Measurements from ENCODE around the gene ITGA2. TPM values are rescaled to one million over a fixed set of nuclear protein-coding genes. Genes with fewer than 3 reads are reported as not detected.

Gene ITGA2
- total RNA-seq, 4 donors from 2014 or later, result 1.5 to 10.1 (median 8.7) TPM

GRCh38 chr5:53087171-53087570 lies 98.0 kb downstream of the ITGA2 start:
- Histone ChIP-seq H3K36me3 (no peaks in the 10 kb centered on the region), H3K9me3 (no peaks in the 10 kb centered on the region), H3K4me1 (no peaks in the 10 kb centered on the region), H3K4me3 (no peak overlapping the region), H3K27ac (no peak overlapping the region), H3K27me3 (no peaks in the 10 kb centered on the region)
- 90 to 100% methylated on average over 1 of the region's 1 CpG for WGBS, 2 donors (ENCODE audit: low coverage in 1 of 2)
- intact Hi-C loops (cut with DNase I; ENCODE audit: low total_unique reads) (loop anchor here (5.0 kb wide), 1 partner anchor 130 kb away; no protein-coding TSS in a partner anchor), in situ Hi-C loops (cut with MboI; ENCODE audit: low pct_ligation_motif_present in 1 of 4, low pct_unique_long_range_greater_than_20kb in 1 of 4, low sequenced_read_pairs in 3 of 4) (loop anchor here in 1 of 4 donors (25.0 kb wide), 1 partner anchor 300 kb away; the partner anchor contains the start of genes ITGA1 and PELO)
- DNase-seq, result no peak
- no peak for TF ChIP-seq EP300 (IDR thresholded peaks at IDR 0.05; ENCODE audit: low read depth)
- no peak for TF ChIP-seq POLR2A (IDR thresholded peaks at IDR 0.05)
- TF ChIP-seq CTCF (IDR thresholded peaks at IDR 0.05), result no peak
- no peak for TF ChIP-seq POLR2AphosphoS5 (IDR thresholded peaks at IDR 0.05)

- DNase-seq, result no peak
- H3K9me3 ChIP-seq, result no peaks in the 10 kb centered on the region
- no peaks in the 10 kb centered on the region for H3K27me3 ChIP-seq
- WGBS, 2 donors (ENCODE audit: low coverage in 1 of 2), result 53% methylated on average over 1 of the region's 1 CpG; no CpG with 5 or more reads in 1 of the 2 donors
- H3K27ac ChIP-seq, result no peak overlapping the region
- H3K4me3 ChIP-seq, result no peak overlapping the region
- in situ Hi-C loops (cut with MboI; ENCODE audit: low pct_ligation_motif_present in 1 of 4, low pct_unique_long_range_greater_than_20kb in 1 of 4, low sequenced_read_pairs in 3 of 4) (loop anchor here in 1 of 4 donors (25.0 kb wide), 1 partner anchor 300 kb away; the partner anchor contains the start of genes ITGA1 and PELO), intact Hi-C loops (cut with DNase I; ENCODE audit: low total_unique reads) (loop anchor here (5.0 kb wide), 1 partner anchor 130 kb away; no protein-coding TSS in a partner anchor)
- H3K36me3 ChIP-seq, result no peaks in the 10 kb centered on the region
- H3K4me1 ChIP-seq, result no peaks in the 10 kb centered on the region
- TF ChIP-seq POLR2A (IDR thresholded peaks at IDR 0.05), result no peak
- TF ChIP-seq EP300 (IDR thresholded peaks at IDR 0.05; ENCODE audit: low read depth), result no peak
- no peak for TF ChIP-seq POLR2AphosphoS5 (IDR thresholded peaks at IDR 0.05)
- TF ChIP-seq CTCF (IDR thresholded peaks at IDR 0.05), result no peak
Observed at GRCh38 chr5:53087621-53088121, 98.5 kb downstream of the ITGA2 start.

- Histone ChIP-seq H3K9me3 (no peaks in the 10 kb centered on the region), H3K27ac (no peak overlapping the region), H3K27me3 (no peaks in the 10 kb centered on the region), H3K4me1 (no peaks in the 10 kb centered on the region), H3K4me3 (no peak overlapping the region), H3K36me3 (no peaks in the 10 kb centered on the region)
- WGBS, 2 donors (ENCODE audit: low coverage in 1 of 2), result 75 to 81% methylated on average over 4 of the region's 4 CpGs
- in situ Hi-C loops (cut with MboI; ENCODE audit: low pct_ligation_motif_present in 1 of 4, low pct_unique_long_range_greater_than_20kb in 1 of 4, low sequenced_read_pairs in 3 of 4) (loop anchor here in 1 of 4 donors (25.0 kb wide), 1 partner anchor 302 kb away; the partner anchor contains the start of genes ITGA1 and PELO), intact Hi-C loops (cut with DNase I; ENCODE audit: low total_unique reads) (loop anchor here (5.0 kb wide), 1 partner anchor 132 kb away; no protein-coding TSS in a partner anchor)
- TF ChIP-seq CTCF (IDR thresholded peaks at IDR 0.05) (no peak), POLR2AphosphoS5 (IDR thresholded peaks at IDR 0.05) (no peak), EP300 (IDR thresholded peaks at IDR 0.05; ENCODE audit: low read depth) (no peak), POLR2A (IDR thresholded peaks at IDR 0.05) (no peak)
- DNase-seq, result no peak
Observed at GRCh38 chr5:53089481-53089991, 100.4 kb downstream of the ITGA2 start.

GRCh38 chr5:53090229-53090628 lies 101.1 kb downstream of the ITGA2 start:
- intact Hi-C loops (cut with DNase I; ENCODE audit: low total_unique reads), result no loop called here
- Histone ChIP-seq H3K4me3 (no peak overlapping the region), H3K27me3 (no peaks in the 10 kb centered on the region), H3K9me3 (no peaks in the 10 kb centered on the region), H3K36me3 (no peaks in the 10 kb centered on the region), H3K4me1 (no peaks in the 10 kb centered on the region), H3K27ac (no peak overlapping the region)
- WGBS, 2 donors (ENCODE audit: low coverage in 1 of 2), result 83 to 85% methylated on average over 4 to 5 of the region's 5 CpGs
- TF ChIP-seq EP300 (IDR thresholded peaks at IDR 0.05; ENCODE audit: low read depth) (no peak), POLR2A (IDR thresholded peaks at IDR 0.05) (no peak), CTCF (IDR thresholded peaks at IDR 0.05) (no peak), POLR2AphosphoS5 (IDR thresholded peaks at IDR 0.05) (no peak)
- no peak for DNase-seq
- in situ Hi-C loops (cut with MboI; ENCODE audit: low pct_ligation_motif_present in 1 of 4, low pct_unique_long_range_greater_than_20kb in 1 of 4, low sequenced_read_pairs in 3 of 4), result loop anchor here in 2 of 4 donors (10.0 to 25.0 kb wide), 3 partner anchors 135 to 303 kb away; partner anchors contain the start of genes ITGA1 (in 1 of the 2) and PELO (in 1 of the 2)
